Endodermal cell (in vitro differentiated cells): Measurements from ENCODE around the gene INPPL1. TPM values are rescaled to one million over a fixed set of nuclear protein-coding genes. Genes with fewer than 3 reads are reported as not detected.

Experiments used
- DNase-seq: peaks from one replicate; pipeline ENCODE4 v3.0.0-alpha.2; 2017
- H3K27ac ChIP-seq: 2 replicates; pipeline ENCODE4 v1.5.1; 2013; ENCODE audit warnings: mild to moderate bottlenecking, low read depth, low read length, moderate library complexity
- H3K27me3 ChIP-seq: 2 replicates; pipeline ENCODE4 v1.6.1; 2013; ENCODE audit warnings: mild to moderate bottlenecking, low read length, moderate library complexity; ENCODE audit not compliant: insufficient read depth, control insufficient read depth, poor library complexity, severe bottlenecking
- H3K36me3 ChIP-seq: 2 replicates; pipeline ENCODE4 v1.7.0; 2013; ENCODE audit warnings: mild to moderate bottlenecking, low read length, moderate library complexity; ENCODE audit not compliant: control insufficient read depth, insufficient read depth
- H3K4me1 ChIP-seq: one replicate; pipeline ENCODE4 v1.7.0; 2013; ENCODE audit warnings: low read length; ENCODE audit not compliant: control insufficient read depth, insufficient read depth
- H3K4me3 ChIP-seq: 2 replicates; pipeline ENCODE4 v1.5.1; 2013; ENCODE audit warnings: mild to moderate bottlenecking, low read length, moderate library complexity
- H3K9ac ChIP-seq: 2 replicates; pipeline ENCODE4 v1.6.1; 2013; ENCODE audit warnings: mild to moderate bottlenecking, low read length, moderate library complexity; ENCODE audit not compliant: poor library complexity, severe bottlenecking; ENCODE audit errors: extremely low read depth
- H3K9me3 ChIP-seq: 2 replicates; pipeline ENCODE4 v1.6.1; 2013; ENCODE audit warnings: mild to moderate bottlenecking, low read length, moderate library complexity; ENCODE audit not compliant: control insufficient read depth
- H3K27ac Mint-ChIP-seq: 2 replicates; pipeline ENCODE4 v1.8.0; 2020; ENCODE audit warnings: mixed read lengths
- H3K27me3 Mint-ChIP-seq: 2 replicates; pipeline ENCODE4 v1.8.0; 2021; ENCODE audit warnings: mild to moderate bottlenecking, mixed read lengths; ENCODE audit not compliant: insufficient read depth
- H3K36me3 Mint-ChIP-seq: 2 replicates; pipeline ENCODE4 v1.8.0; 2020; ENCODE audit warnings: low read depth, mixed read lengths
- H3K4me1 Mint-ChIP-seq: 2 replicates; pipeline ENCODE4 v1.8.0; 2020; ENCODE audit warnings: mixed read lengths
- H3K4me3 Mint-ChIP-seq: 2 replicates; pipeline ENCODE4 v1.8.0; 2020; ENCODE audit warnings: mild to moderate bottlenecking, moderate library complexity, mixed read lengths
- H3K9me3 Mint-ChIP-seq: 2 replicates; pipeline ENCODE4 v1.8.0; 2020; ENCODE audit warnings: mild to moderate bottlenecking, mixed read lengths
- WGBS, 2 experiments: methylation state at CpG; one replicate each; pipeline versions ENCODE4 v1.1.5 to v1.1.7; 2013; ENCODE audit warnings: missing lambda C conversion rate in 2 of 2, mixed read lengths in 1 of 2; ENCODE audit not compliant: insufficient coverage in 1 of 2, insufficient read length in 1 of 2; 5-methylcytosine and 5-hydroxymethylcytosine counted together
- total RNA-seq, 2 donors: library from RNA; stranded (reverse); fragmentation: NEBNext Ultra II Directional in 1 of 2; extraction: Animal tissue kit (Norgen Biotek cat#: 25700) in 1 of 2; gene quantifications; 2 replicates in 1 of 2; 3 replicates in 1 of 2; pipeline ENCODE4 v1.2.1, GENCODE V29; 2021
- TF ChIP-seq, protein P1 (sequence below): fragments of 200-600 bp; sonication (generic); conservative IDR thresholded peaks from 2 replicates; pipeline ENCODE4 v1.5.0; 2021; ENCODE audit warnings: antibody characterized with exemption, mild to moderate bottlenecking

INPPL1 gene
- total RNA-seq, 2 donors from 2014 or later, result 230 to 325 TPM

DNA sequence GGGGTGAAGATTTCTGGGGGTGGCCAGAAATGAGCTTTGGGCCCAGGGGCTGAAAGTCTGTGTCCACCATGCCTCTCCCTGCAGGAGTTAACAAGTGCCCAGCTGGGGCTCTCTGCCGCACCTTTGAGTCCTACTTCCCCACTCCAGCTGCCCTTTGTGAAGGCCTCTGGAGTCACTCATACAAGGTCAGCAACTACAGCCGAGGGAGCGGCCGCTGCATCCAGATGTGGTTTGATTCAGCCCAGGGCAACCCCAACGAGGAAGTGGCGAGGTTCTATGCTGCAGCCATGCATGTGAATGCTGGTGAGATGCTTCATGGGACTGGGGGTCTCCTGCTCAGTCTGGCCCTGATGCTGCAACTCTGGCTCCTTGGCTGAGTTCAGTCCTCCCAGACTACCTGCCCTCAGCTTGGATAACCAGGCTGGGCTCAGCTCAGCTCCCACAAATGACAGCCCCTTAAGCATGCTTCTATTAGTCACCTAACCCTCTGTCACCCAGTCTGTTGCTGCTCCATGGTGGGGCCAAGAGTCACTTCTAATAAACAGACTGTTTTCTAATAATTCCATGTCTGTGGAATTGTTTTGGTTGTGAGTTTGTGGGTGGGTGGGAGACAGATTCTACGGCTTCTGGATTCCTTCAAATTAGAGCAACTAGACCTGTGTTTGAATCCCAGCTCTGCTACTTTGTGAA lies 3.0 kb upstream of the INPPL1 start:
- peak; percentile 50 for DNase-seq
- peaks cover 31% of the 10 kb centered on the region for H3K4me1 Mint-ChIP-seq
- H3K9ac ChIP-seq, result no peak overlapping the region
- H3K4me3 Mint-ChIP-seq, result no peak overlapping the region
- H3K9me3 Mint-ChIP-seq, result no peaks in the 10 kb centered on the region
- H3K9me3 ChIP-seq, result no peaks in the 10 kb centered on the region
- H3K27ac Mint-ChIP-seq, result no peak overlapping the region
- 90 to 96% methylated on average over 6 to 7 of the region's 7 CpGs for WGBS, 2 experiments
- H3K27me3 ChIP-seq, result no peaks in the 10 kb centered on the region
- no peak overlapping the region for H3K27ac ChIP-seq
- H3K36me3 ChIP-seq, result peaks cover 4% of the 10 kb centered on the region
- peaks cover 4% of the 10 kb centered on the region for H3K36me3 Mint-ChIP-seq
- peaks cover 10% of the 10 kb centered on the region for H3K4me1 ChIP-seq
- H3K27me3 Mint-ChIP-seq, result peaks cover 14% of the 10 kb centered on the region
- H3K4me3 ChIP-seq, result no peak overlapping the region
- TF ChIP-seq, protein P1, sequence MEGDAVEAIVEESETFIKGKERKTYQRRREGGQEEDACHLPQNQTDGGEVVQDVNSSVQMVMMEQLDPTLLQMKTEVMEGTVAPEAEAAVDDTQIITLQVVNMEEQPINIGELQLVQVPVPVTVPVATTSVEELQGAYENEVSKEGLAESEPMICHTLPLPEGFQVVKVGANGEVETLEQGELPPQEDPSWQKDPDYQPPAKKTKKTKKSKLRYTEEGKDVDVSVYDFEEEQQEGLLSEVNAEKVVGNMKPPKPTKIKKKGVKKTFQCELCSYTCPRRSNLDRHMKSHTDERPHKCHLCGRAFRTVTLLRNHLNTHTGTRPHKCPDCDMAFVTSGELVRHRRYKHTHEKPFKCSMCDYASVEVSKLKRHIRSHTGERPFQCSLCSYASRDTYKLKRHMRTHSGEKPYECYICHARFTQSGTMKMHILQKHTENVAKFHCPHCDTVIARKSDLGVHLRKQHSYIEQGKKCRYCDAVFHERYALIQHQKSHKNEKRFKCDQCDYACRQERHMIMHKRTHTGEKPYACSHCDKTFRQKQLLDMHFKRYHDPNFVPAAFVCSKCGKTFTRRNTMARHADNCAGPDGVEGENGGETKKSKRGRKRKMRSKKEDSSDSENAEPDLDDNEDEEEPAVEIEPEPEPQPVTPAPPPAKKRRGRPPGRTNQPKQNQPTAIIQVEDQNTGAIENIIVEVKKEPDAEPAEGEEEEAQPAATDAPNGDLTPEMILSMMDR, result no peak

DNA sequence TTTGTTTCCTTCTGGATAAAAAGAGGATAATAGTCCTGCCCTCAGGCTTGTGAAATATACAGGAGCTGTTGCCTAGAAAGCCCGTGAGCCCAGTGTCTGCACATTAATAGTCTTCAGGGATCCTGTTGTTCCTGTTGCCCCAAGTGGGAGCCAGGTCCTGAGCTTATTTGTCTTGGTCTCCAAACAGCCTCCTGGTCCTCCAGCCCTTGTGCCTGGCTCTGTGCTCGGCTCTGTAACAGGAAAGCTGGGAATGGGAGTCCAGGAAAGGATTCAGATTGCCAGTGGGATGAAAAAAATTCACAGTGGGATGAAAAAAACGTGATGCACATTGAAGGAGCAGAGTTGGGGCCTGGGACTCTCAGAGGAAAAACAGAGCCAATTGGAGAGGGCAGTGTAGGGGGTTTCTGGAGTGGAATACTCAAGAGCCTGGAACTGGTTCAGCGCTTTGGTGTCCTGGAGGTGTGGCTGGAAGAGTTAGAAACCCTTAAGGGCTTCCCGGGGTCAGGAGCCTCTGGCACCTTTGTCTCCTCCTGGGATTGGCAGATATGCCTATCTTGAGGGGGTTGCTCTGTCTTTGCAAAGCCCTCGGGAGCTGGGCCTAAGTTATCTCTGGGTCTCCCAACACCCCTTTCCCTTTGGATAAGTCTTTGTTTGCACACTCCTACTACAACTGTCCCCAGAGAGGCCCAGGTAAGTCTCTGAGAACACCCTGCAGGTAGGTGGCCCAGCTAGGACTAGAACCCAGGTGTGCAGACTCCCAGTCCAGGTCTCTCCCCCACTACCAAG lies 2.3 kb upstream of the INPPL1 start:
- H3K4me3 Mint-ChIP-seq, result peak overlapping the region; percentile 98
- H3K9me3 Mint-ChIP-seq, result no peaks in the 10 kb centered on the region
- H3K4me1 Mint-ChIP-seq, result peaks cover 36% of the 10 kb centered on the region
- Histone ChIP-seq H3K4me3 (peak overlapping the region; percentile 74), H3K9me3 (no peaks in the 10 kb centered on the region), H3K27ac (no peak overlapping the region), H3K36me3 (peaks cover 12% of the 10 kb centered on the region), H3K27me3 (no peaks in the 10 kb centered on the region), H3K9ac (peak overlapping the region; percentile 0), H3K4me1 (peaks cover 16% of the 10 kb centered on the region)
- TF ChIP-seq, protein P1, result no peak
- peak; percentile 71 for DNase-seq
- peaks cover 11% of the 10 kb centered on the region for H3K36me3 Mint-ChIP-seq
- 60 to 67% methylated on average over 2 to 6 of the region's 6 CpGs for WGBS, 2 experiments
- peaks cover 9% of the 10 kb centered on the region for H3K27me3 Mint-ChIP-seq
- peak overlapping the region; percentile 83 for H3K27ac Mint-ChIP-seq

DNA sequence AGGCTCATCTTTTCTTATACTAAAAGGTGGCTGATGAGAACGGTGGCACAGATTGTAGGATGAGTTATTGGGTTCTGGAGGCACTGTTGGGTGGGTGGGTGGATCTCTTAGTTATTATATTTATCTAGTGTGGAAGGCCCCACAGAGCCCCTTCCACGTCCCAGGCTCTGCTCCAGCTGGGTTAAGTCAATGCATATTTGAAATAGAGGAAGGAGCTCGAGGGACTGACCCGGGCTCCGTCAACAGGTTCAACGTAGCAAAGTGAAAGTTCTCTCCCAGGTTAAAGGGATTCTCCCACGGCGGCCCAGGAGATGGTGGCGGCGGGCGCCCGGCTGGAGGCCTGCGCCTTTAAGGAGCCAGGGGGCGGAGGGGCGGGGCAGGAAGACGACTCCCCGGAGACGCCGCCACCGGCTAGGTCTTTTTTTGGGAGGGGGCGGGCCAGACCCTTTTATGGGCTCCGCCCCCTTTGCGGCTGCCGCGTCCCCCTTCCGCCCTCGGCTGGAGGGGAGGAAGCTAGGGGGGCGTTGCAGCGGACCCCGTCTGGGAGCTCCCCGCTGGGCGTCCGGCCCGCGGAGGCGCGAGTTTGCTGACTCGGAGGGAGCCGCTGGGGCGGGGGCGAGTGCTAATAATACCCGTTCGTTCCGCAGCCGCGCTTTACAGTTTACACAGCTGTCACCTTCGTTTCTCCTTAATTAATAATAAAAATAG lies 1.5 kb upstream of the INPPL1 start:
- H3K27ac Mint-ChIP-seq, result peak overlapping the region; percentile 83

More for the DNA sequence above, 1.5 kb upstream of the INPPL1 start:
- Mint-ChIP-seq H3K9me3 (no peaks in the 10 kb centered on the region), H3K4me1 (peaks cover 32% of the 10 kb centered on the region), H3K27me3 (peaks cover 7% of the 10 kb centered on the region), H3K36me3 (peaks cover 11% of the 10 kb centered on the region), H3K4me3 (peak overlapping the region; percentile 98)
- Histone ChIP-seq H3K9me3 (no peaks in the 10 kb centered on the region), H3K4me1 (peaks cover 16% of the 10 kb centered on the region), H3K27me3 (no peaks in the 10 kb centered on the region), H3K36me3 (peaks cover 20% of the 10 kb centered on the region), H3K9ac (peak overlapping the region; percentile 49), H3K27ac (peak overlapping the region; percentile 38), H3K4me3 (peak overlapping the region; percentile 74)
- DNase-seq, result peak; percentile 98
- TF ChIP-seq, protein P1, result peak; percentile 36
- WGBS, 2 experiments, result 0 to 1% methylated on average over 14 to 47 of the region's 47 CpGs
